Measurements from ENCODE around the gene CCDC57.

DNA sequence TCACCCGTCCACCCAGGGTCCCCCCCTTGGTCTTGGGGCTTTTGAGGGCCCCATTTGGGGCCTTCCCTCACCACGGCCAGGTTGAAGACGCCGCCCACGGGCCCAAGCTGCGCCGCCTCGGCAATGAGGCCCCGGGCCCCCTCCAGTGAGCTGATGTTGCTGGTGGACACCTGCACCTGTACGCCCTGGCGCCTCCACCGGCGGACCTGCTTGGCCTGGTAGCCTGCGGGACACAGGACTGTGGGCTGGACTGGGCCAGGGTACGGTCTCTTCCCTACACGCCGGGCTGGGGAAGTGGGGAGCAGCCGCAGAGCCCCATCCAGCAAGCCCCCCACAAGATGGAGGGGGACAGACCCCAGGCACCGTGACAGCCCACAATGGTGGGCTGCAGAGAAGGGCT is 130.2 kb downstream of the CCDC57 start:
- TF ChIP-seq, protein P1, sequence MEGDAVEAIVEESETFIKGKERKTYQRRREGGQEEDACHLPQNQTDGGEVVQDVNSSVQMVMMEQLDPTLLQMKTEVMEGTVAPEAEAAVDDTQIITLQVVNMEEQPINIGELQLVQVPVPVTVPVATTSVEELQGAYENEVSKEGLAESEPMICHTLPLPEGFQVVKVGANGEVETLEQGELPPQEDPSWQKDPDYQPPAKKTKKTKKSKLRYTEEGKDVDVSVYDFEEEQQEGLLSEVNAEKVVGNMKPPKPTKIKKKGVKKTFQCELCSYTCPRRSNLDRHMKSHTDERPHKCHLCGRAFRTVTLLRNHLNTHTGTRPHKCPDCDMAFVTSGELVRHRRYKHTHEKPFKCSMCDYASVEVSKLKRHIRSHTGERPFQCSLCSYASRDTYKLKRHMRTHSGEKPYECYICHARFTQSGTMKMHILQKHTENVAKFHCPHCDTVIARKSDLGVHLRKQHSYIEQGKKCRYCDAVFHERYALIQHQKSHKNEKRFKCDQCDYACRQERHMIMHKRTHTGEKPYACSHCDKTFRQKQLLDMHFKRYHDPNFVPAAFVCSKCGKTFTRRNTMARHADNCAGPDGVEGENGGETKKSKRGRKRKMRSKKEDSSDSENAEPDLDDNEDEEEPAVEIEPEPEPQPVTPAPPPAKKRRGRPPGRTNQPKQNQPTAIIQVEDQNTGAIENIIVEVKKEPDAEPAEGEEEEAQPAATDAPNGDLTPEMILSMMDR (conservative IDR thresholded peaks at IDR 0.05; ENCODE audit: low read depth, low read length) = no peak
- TF ChIP-seq EZH2phosphoT487 (IDR thresholded peaks at IDR 0.05; ENCODE audit: borderline replicate concordance, low read length) (no peak), EZH2 (IDR thresholded peaks at IDR 0.05; ENCODE audit: low read length, unreplicated experiment) (no peak)
